GM19467 (cell line): ENCODE measurements around the gene PRUNE1.

ENCODE experiments used
- ATAC-seq: cut with Tn5 transposase; IDR thresholded peaks from one replicate; pipeline ENCODE4 v1.9.1; 2021; ENCODE audit warnings: mild to moderate bottlenecking, moderate library complexity; ENCODE audit not compliant: unreplicated experiment

Gene PRUNE1

DNA sequence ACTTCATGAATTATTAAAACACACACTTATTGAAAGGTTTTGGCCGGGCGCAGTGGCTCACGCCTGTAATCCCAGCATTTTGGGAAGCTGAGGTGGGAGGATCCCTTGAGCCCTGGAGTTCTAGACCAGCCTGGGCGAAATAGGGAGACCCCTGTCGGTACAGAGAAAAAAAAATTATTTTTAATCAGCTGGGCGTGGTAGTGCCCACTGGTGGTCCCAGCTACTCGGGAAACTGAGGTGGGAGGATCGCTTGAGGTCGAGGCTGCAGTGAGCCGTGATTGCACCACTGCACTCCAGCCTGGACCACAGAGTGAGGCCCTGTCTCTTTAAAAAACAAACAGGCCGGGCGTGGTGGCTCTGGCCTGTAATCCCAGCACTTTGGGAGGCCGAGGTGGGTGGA, 64.0 kb downstream of the PRUNE1 start:
- no peak for ATAC-seq
